NOMO-1 treated with dmso at 0.1 percent for 144 hours (cell line): Measurements from ENCODE around the gene EOLA1.
"Not testable (repeated sequence)": the region's sequence is repeated elsewhere in the genome, so short reads cannot be mapped to it uniquely, and the experiment has no call there.

Experiments used
- DNase-seq: peaks from one replicate; lab custom pipeline; 2025; ENCODE audit not compliant: unreplicated experiment; lab: John Stamatoyannopoulos, UW

The EOLA1 gene

GRCh38 chrX:149541521-149542047, 772 bp downstream of the EOLA1 start:
- DNase-seq: no peak

- DNase-seq: not testable (repeated sequence)
Measured at GRCh38 chrX:149545545-149546543, 5.0 kb downstream of the EOLA1 start.

GRCh38 chrX:149546962-149547361, 6.2 kb downstream of the EOLA1 start:
- not testable (repeated sequence) for DNase-seq

GRCh38 chrX:149547782-149548181, 7.0 kb downstream of the EOLA1 start:
- not testable (repeated sequence) for DNase-seq

GRCh38 chrX:149549701-149550100, 8.9 kb downstream of the EOLA1 start, which contains the start of gene HSFX3:
TSS of gene HSFX3 (minus strand) at chrX:149549924. CDS start at chrX:149549852, 72 bp downstream.
- DNase-seq: not testable (repeated sequence)

- DNase-seq: not testable (repeated sequence)
Measured at GRCh38 chrX:149550454-149550853, 9.6 kb downstream of the EOLA1 start.

GRCh38 chrX:149551245-149551938, 10.6 kb downstream of the EOLA1 start:
- not testable (repeated sequence) for DNase-seq

- DNase-seq: not testable (repeated sequence)
Measured at GRCh38 chrX:149551939-149552248, 11.1 kb downstream of the EOLA1 start.

- DNase-seq: not testable (repeated sequence)
Measured at GRCh38 chrX:149555251-149555650, 14.4 kb downstream of the EOLA1 start.

GRCh38 chrX:149563359-149563758, 22.5 kb downstream of the EOLA1 start:
- no peak for DNase-seq

GRCh38 chrX:149567621-149568417, 27.0 kb downstream of the EOLA1 start:
- DNase-seq: no peak

GRCh38 chrX:149568701-149569296, 28.0 kb downstream of the EOLA1 start:
- no peak for DNase-seq

GRCh38 chrX:149569770-149570169, 29.0 kb downstream of the EOLA1 start:
- DNase-seq: no peak

GRCh38 chrX:149570668-149571067, 29.9 kb downstream of the EOLA1 start:
- DNase-seq: no peak

GRCh38 chrX:149571770-149572169, 31.0 kb downstream of the EOLA1 start:
- no peak for DNase-seq

GRCh38 chrX:149572743-149573142, 31.9 kb downstream of the EOLA1 start:
- no peak for DNase-seq

GRCh38 chrX:149573456-149573855, 32.6 kb downstream of the EOLA1 start:
- DNase-seq: not testable (repeated sequence)

GRCh38 chrX:149585631-149586030, 44.8 kb downstream of the EOLA1 start:
- not testable (repeated sequence) for DNase-seq

GRCh38 chrX:149587359-149587758, 46.5 kb downstream of the EOLA1 start, which contains the start of gene MAGEA9B:
TSS of gene MAGEA9B (minus strand) at chrX:149587459. CDS start at chrX:149583179, 4,280 bp downstream.
- DNase-seq: not testable (repeated sequence)

GRCh38 chrX:149590993-149591392, 50.2 kb downstream of the EOLA1 start:
- DNase-seq: not testable (repeated sequence)
